Activated CD4-positive, alpha-beta T cell treated with anti-CD3 and anti-CD28 coated beads, Interleukin-2, amount 10 ng/mL, durations not matched to agents 7 days and 5 days (primary cell): ENCODE results near the gene MORN5. TPM values are rescaled to one million over a fixed set of nuclear protein-coding genes. Genes with fewer than 3 reads are reported as not detected.

Source experiments
- CTCF ChIA-PET: fragments of 350-600 bp; sonication (Branson Sonifier 250); formaldehyde crosslinking; loops from one replicate; lab custom pipeline; 2021; ENCODE audit warnings: antibody characterized with exemption; lab: Charles Lee
- POLR2A ChIA-PET: fragments of 350-600 bp; sonication (Branson Sonifier 250); formaldehyde crosslinking; loops from one replicate; lab custom pipeline; 2021; ENCODE audit warnings: antibody characterized with exemption; lab: Charles Lee
- DNase-seq: peaks from one replicate; pipeline ENCODE4 v3.0.0-alpha.2; 2020
- H3K27ac Mint-ChIP-seq: one replicate; pipeline ENCODE4 v1.8.0; 2021; ENCODE audit warnings: mild to moderate bottlenecking, moderate library complexity, mixed read lengths
- H3K27me3 Mint-ChIP-seq: one replicate; pipeline ENCODE4 v1.8.0; 2021; ENCODE audit warnings: mixed read lengths
- H3K36me3 Mint-ChIP-seq: one replicate; pipeline ENCODE4 v1.8.0; 2021; ENCODE audit warnings: low read depth, mixed read lengths
- H3K4me1 Mint-ChIP-seq: one replicate; pipeline ENCODE4 v1.8.0; 2021; ENCODE audit warnings: mixed read lengths
- H3K4me3 Mint-ChIP-seq: one replicate; pipeline ENCODE4 v1.8.0; 2021; ENCODE audit warnings: mild to moderate bottlenecking, moderate library complexity, mixed read lengths
- H3K9me3 Mint-ChIP-seq: one replicate; pipeline ENCODE4 v1.8.0; 2021; ENCODE audit warnings: mixed read lengths
- total RNA-seq, 2 experiments: library from RNA; stranded (reverse); gene quantifications; one replicate each; pipeline ENCODE4 v1.2.3, GENCODE V29; 2021

The MORN5 gene
- total RNA-seq, 2 experiments from 2014 or later, result not detected

DNA sequence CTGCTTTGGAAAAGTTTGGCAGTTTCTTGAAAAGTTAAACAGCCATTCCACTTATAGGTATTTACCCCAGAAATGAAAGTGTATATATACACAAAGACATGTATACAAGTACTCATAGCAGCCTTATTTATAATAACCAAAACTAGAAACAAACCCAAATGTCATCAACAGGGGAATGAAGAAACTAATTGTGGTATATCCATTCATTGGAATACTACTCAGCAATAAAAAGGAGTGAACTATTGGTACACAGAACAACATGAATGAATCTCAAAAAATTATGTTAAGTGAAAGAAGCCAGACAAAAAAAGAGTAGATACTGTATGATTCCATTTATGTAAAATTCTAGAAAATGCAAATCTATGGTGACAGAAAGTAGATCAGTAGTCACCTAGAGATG is 2.7 kb downstream of the MORN5 start:
- H3K36me3 Mint-ChIP-seq, result peaks cover 3% of the 10 kb centered on the region
- peaks cover 6% of the 10 kb centered on the region for H3K9me3 Mint-ChIP-seq
- peaks cover 22% of the 10 kb centered on the region for H3K4me1 Mint-ChIP-seq
- peaks cover 31% of the 10 kb centered on the region for H3K27me3 Mint-ChIP-seq
- no peak overlapping the region for H3K27ac Mint-ChIP-seq
- ChIA-PET POLR2A (no interaction called here), CTCF (no interaction called here)
- no peak for DNase-seq
- no peak overlapping the region for H3K4me3 Mint-ChIP-seq

DNA sequence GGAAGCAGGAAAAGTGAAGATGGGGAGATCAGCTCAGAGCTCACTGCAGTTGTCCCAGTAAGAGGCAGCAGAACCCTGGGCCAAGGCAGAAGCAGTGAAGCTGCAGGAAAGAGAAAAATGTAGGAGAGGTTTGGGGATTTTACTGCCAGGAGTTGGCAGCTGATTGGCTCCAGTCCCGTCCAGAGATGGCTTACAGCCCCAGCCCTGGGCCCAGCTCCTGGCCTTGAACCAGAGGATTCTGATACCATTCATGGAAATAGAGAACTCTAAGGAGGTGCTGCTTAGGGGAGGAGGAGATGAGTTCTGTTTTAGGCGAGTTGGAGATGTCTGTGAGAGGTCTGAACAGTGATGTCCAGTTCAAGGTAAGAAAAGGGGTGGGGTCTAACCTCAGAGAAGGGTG is 4.6 kb downstream of the MORN5 start:
- Mint-ChIP-seq H3K9me3 (peaks cover 6% of the 10 kb centered on the region), H3K36me3 (no peaks in the 10 kb centered on the region), H3K27ac (no peak overlapping the region), H3K4me3 (no peak overlapping the region), H3K27me3 (peaks cover 36% of the 10 kb centered on the region), H3K4me1 (peaks cover 11% of the 10 kb centered on the region)
- CTCF ChIA-PET, result no interaction called here
- POLR2A ChIA-PET, result no interaction called here
- no peak for DNase-seq

DNA sequence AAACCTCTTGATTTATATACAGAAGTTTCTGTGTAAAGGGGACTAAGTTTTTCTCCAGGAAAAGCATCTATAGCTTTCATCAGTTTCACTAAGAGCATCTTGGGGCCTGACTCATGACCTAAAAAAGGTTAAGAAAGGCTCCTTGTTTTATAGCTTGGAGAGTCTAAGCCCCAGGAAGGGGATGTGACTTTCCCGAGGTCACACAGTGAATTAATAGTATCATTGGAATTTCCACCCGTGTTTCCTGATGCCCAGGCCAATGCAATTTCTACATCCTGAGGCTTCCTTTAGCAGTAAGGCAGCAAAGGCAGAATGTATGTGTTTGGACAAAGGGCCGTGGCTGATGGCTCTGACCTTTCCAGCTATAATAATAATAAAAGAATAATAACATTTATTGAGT is 8.6 kb downstream of the MORN5 start:
- peaks cover 28% of the 10 kb centered on the region for H3K27me3 Mint-ChIP-seq
- H3K27ac Mint-ChIP-seq, result no peak overlapping the region
- POLR2A ChIA-PET, result no interaction called here
- no peaks in the 10 kb centered on the region for H3K9me3 Mint-ChIP-seq
- H3K4me1 Mint-ChIP-seq, result no peaks in the 10 kb centered on the region
- DNase-seq, result no peak
- H3K36me3 Mint-ChIP-seq, result no peaks in the 10 kb centered on the region
- CTCF ChIA-PET, result interaction anchor here (0.6 kb wide), 1 partner anchor 157 kb away, joined by 3 read pairs; no protein-coding TSS in a partner anchor
- H3K4me3 Mint-ChIP-seq, result no peak overlapping the region

GRCh38 chr9:122172131-122172530 is 12.4 kb downstream of the MORN5 start:
- Mint-ChIP-seq H3K27me3 (peaks cover 11% of the 10 kb centered on the region), H3K4me3 (no peak overlapping the region), H3K27ac (no peak overlapping the region), H3K36me3 (no peaks in the 10 kb centered on the region), H3K4me1 (no peaks in the 10 kb centered on the region), H3K9me3 (no peaks in the 10 kb centered on the region)
- CTCF ChIA-PET, result interaction anchor here (0.6 to 1.3 kb wide), 2 partner anchors 13 to 22 kb away, joined by 3 to 4 read pairs; partner anchors contain the start of genes MORN5 and NDUFA8
- POLR2A ChIA-PET, result no interaction called here
- DNase-seq, result no peak

DNA sequence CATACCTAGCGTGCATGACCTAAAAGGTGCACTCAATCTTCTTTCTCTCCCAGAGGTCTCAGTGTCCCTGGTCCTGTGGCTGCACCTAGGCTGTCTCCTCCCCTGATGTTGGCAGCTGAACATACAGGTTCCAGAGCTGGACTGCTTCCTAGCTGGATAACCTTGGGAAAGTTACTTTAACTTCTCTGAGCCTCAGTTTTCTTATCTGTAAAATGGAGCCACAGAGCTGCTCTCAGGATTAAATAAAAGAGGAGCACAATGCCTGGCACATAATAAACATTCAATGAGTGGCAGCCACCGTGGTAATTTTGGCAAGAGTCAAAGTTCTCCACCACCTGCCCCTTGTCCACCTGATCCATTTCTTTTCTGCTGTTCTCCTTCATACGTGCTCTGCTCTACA is 14.0 kb downstream of the MORN5 start:
- Mint-ChIP-seq H3K27me3 (peaks cover 9% of the 10 kb centered on the region), H3K36me3 (no peaks in the 10 kb centered on the region), H3K27ac (no peak overlapping the region), H3K9me3 (no peaks in the 10 kb centered on the region), H3K4me3 (no peak overlapping the region), H3K4me1 (no peaks in the 10 kb centered on the region)
- ChIA-PET POLR2A (no interaction called here), CTCF (no interaction called here)
- DNase-seq, result no peak

GRCh38 chr9:122176916-122177315 is 17.2 kb downstream of the MORN5 start:
- no peak overlapping the region for H3K27ac Mint-ChIP-seq
- H3K9me3 Mint-ChIP-seq, result no peaks in the 10 kb centered on the region
- H3K27me3 Mint-ChIP-seq, result peaks cover 10% of the 10 kb centered on the region
- no peaks in the 10 kb centered on the region for H3K4me1 Mint-ChIP-seq
- ChIA-PET CTCF (no interaction called here), POLR2A (no interaction called here)
- H3K4me3 Mint-ChIP-seq, result no peak overlapping the region
- DNase-seq, result no peak
- H3K36me3 Mint-ChIP-seq, result no peaks in the 10 kb centered on the region

GRCh38 chr9:122179054-122179689 is 19.5 kb downstream of the MORN5 start:
- Mint-ChIP-seq H3K4me3 (no peak overlapping the region), H3K4me1 (no peaks in the 10 kb centered on the region), H3K9me3 (no peaks in the 10 kb centered on the region), H3K36me3 (no peaks in the 10 kb centered on the region), H3K27me3 (peaks cover 7% of the 10 kb centered on the region), H3K27ac (no peak overlapping the region)
- DNase-seq, result no peak
- POLR2A ChIA-PET, result no interaction called here
- CTCF ChIA-PET, result no interaction called here

DNA sequence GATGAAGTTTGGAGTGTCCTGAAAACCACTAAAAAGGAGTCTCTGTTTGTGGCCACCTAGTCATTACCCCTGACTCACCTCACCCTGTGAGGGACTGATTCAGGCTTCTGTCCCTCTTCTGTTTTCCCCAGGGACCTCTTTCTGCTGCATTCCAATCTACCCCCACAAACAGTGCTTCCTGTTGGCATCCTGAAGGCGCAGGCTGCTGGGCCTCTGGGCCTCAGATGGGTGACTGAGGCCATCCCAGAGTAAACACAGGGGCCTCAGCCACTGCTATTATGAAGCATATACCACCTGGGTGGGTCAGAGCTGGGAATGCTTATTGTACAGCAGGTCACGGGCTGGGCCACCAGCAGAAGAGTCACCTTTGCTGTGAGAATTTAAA is 20.0 kb downstream of the MORN5 start:
- Mint-ChIP-seq H3K36me3 (no peaks in the 10 kb centered on the region), H3K9me3 (no peaks in the 10 kb centered on the region), H3K4me3 (no peak overlapping the region), H3K4me1 (no peaks in the 10 kb centered on the region), H3K27me3 (peaks cover 7% of the 10 kb centered on the region), H3K27ac (no peak overlapping the region)
- ChIA-PET POLR2A (no interaction called here), CTCF (interaction anchor here (0.6 kb wide), 1 partner anchor 128 kb away, joined by 4 read pairs; no protein-coding TSS in a partner anchor)
- no peak for DNase-seq

GRCh38 chr9:122180633-122181032 is 20.9 kb downstream of the MORN5 start:
- Mint-ChIP-seq H3K4me3 (no peak overlapping the region), H3K4me1 (no peaks in the 10 kb centered on the region), H3K36me3 (no peaks in the 10 kb centered on the region), H3K9me3 (no peaks in the 10 kb centered on the region), H3K27ac (no peak overlapping the region), H3K27me3 (peaks cover 7% of the 10 kb centered on the region)
- DNase-seq, result no peak
- ChIA-PET POLR2A (no interaction called here), CTCF (interaction anchor here (0.9 kb wide), 1 partner anchor 120 kb away, joined by 3 read pairs; no protein-coding TSS in a partner anchor)

DNA sequence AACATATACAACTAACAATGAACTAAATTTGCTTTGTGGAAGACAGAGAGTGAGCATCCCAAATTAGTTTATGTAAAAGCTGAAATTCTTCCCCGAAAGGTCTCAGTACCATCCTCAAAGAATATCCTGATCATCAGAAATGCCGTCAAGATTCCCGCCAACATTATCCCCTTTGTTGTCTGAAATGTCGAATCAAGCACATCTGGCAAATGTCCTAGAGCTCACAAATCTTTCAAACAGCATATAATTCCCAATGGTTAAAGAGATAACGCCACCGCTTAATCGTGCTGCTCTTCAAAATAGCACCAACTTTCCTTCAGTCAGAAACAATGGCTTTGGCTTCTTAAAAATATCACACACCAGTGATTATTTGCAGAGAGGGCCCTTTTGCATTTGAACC is 23.8 kb downstream of the MORN5 start:
- ChIA-PET POLR2A (no interaction called here), CTCF (no interaction called here)
- no peaks in the 10 kb centered on the region for H3K9me3 Mint-ChIP-seq
- no peaks in the 10 kb centered on the region for H3K4me1 Mint-ChIP-seq
- H3K27me3 Mint-ChIP-seq, result peaks cover 7% of the 10 kb centered on the region
- H3K36me3 Mint-ChIP-seq, result no peaks in the 10 kb centered on the region
- H3K4me3 Mint-ChIP-seq, result no peak overlapping the region
- no peak overlapping the region for H3K27ac Mint-ChIP-seq
- DNase-seq, result no peak

GRCh38 chr9:122184551-122184950 is 24.8 kb downstream of the MORN5 start:
- ChIA-PET CTCF (no interaction called here), POLR2A (no interaction called here)
- no peak overlapping the region for H3K27ac Mint-ChIP-seq
- no peak for DNase-seq
- H3K9me3 Mint-ChIP-seq, result no peaks in the 10 kb centered on the region
- peaks cover 7% of the 10 kb centered on the region for H3K27me3 Mint-ChIP-seq
- no peaks in the 10 kb centered on the region for H3K4me1 Mint-ChIP-seq
- no peak overlapping the region for H3K4me3 Mint-ChIP-seq
- no peaks in the 10 kb centered on the region for H3K36me3 Mint-ChIP-seq

DNA sequence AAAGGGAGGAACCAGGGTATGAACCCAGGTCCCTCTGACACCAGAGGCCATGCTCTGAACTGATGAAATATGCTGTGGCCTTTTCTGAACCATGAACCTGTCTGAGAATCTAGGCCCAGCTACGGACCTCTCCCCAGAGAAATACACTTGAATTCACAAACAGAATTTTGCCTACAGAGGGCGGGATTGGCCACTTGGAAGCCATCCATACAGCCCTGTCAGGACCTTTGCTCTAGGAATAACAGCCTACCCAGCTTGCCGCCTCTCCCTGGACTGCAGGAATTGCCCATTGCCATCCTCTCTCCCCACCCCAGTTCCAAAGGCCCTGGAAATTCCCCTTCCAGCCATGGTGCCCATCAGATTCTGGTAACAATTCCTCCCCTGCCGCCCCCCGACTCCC is 26.6 kb downstream of the MORN5 start:
- Mint-ChIP-seq H3K36me3 (no peaks in the 10 kb centered on the region), H3K4me3 (no peak overlapping the region), H3K4me1 (no peaks in the 10 kb centered on the region), H3K9me3 (no peaks in the 10 kb centered on the region), H3K27me3 (peaks cover 3% of the 10 kb centered on the region), H3K27ac (no peak overlapping the region)
- ChIA-PET CTCF (interaction anchor here (1.2 kb wide), 1 partner anchor 49 kb away, joined by 3 read pairs; no protein-coding TSS in a partner anchor), POLR2A (no interaction called here)
- no peak for DNase-seq

DNA sequence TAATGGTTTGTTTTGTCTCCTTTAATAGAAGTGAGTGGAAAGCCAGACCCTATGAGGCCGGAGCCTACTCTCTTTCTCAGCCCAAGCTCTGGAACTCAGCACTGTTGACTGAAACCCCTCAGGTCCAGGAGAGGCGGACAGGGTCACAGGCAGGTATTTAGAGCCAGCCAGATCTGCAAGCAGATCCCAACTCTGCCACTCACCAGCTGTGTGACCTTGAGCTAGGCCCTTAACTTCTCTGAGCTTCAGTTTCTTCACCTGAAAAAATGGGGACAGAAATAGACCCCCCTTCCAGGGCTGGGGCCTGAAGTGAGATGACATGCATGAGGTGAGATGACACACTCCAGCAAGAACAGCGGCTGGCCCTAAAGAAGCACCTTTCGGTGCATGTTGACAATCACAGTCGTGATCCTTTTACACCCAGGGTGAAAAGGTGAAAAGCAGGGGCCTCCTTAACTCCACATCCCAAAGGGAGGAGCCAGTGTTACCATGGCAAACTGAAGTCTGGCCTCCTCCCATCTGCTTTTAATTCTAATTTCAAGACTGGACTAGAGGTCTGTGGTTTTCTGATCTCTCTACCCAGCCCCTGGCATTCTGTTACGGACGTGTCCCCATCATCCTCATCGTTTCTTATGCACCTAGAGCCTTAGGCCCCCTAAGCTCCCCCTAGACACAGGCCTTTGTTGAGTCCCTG is 27.2 kb downstream of the MORN5 start:
- H3K4me1 Mint-ChIP-seq, result no peaks in the 10 kb centered on the region
- CTCF ChIA-PET, result interaction anchor here (0.7 to 1.2 kb wide), 2 partner anchors 18 to 50 kb away, joined by 3 read pairs; no protein-coding TSS in a partner anchor
- DNase-seq, result no peak
- no peaks in the 10 kb centered on the region for H3K36me3 Mint-ChIP-seq
- no peak overlapping the region for H3K4me3 Mint-ChIP-seq
- POLR2A ChIA-PET, result no interaction called here
- no peaks in the 10 kb centered on the region for H3K9me3 Mint-ChIP-seq
- no peak overlapping the region for H3K27ac Mint-ChIP-seq
- H3K27me3 Mint-ChIP-seq, result peaks cover 3% of the 10 kb centered on the region
